HG03103 (cell line): Measurements from ENCODE around the gene FAM118B.

Experiments
- ATAC-seq: cut with Tn5 transposase; IDR thresholded peaks from one replicate; pipeline ENCODE4 v1.9.1; 2021; ENCODE audit warnings: low read depth; ENCODE audit not compliant: unreplicated experiment

The FAM118B gene

GRCh38 chr11:126265811-126266210 is 54.2 kb downstream of the FAM118B start:
- no peak for ATAC-seq

- no peak for ATAC-seq
Observed at GRCh38 chr11:126267650-126268049, 56.1 kb downstream of the FAM118B start.

GRCh38 chr11:126268361-126268707 is 56.8 kb downstream of the FAM118B start:
- ATAC-seq = no peak

- peak; percentile 99 for ATAC-seq
Observed at GRCh38 chr11:126268708-126269579, 57.4 kb downstream of the FAM118B start, which contains the start of the genes FOXRED1 and SRPRA. TSS of gene FOXRED1 (plus strand) at chr11:126269154. CDS start at chr11:126269207, 53 bp downstream. TSS of gene SRPRA (minus strand) at chr11:126268895. CDS start at chr11:126268804, 91 bp downstream.

- ATAC-seq = no peak
Observed at GRCh38 chr11:126277322-126277721, 65.7 kb downstream of the FAM118B start.

DNA sequence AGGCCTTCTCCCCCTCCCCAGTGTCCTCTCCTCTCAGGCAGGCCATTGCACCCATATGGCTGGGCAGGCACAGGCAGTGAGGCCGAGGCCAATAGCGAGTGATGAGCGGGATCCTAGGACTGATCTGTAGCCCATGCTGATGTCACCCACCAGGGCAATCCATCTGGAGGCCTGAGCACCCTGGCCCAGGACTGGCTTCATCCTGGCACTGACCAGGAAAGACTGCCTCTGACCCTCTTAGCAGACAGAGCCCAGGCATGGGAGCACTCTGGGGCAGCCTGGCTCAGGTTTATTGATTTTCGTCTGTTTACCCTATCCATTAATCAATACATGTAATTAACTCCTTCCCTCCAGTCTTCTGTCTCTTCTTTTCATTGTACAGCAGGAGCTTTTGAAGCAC is 66.2 kb downstream of the FAM118B start:
- ATAC-seq = no peak

DNA sequence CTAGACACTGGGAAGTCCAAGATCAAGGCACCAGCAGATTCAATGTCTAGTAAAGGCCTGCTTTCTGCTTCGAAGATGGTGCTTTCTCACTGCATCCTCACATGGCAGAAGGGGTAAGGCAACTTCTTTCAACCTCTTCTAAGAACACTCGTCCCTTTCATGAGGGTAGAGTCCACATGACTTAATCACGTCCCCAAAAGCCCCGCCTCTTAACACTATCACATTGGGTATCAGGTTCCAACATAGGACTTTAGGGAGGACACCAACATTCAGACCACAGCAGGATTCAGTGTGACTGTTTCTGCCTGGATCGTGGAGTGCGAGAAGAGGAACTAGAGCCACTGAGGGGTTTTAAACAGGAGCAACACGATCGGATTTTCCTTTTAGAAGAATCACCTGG is 67.6 kb downstream of the FAM118B start:
- ATAC-seq = no peak

DNA sequence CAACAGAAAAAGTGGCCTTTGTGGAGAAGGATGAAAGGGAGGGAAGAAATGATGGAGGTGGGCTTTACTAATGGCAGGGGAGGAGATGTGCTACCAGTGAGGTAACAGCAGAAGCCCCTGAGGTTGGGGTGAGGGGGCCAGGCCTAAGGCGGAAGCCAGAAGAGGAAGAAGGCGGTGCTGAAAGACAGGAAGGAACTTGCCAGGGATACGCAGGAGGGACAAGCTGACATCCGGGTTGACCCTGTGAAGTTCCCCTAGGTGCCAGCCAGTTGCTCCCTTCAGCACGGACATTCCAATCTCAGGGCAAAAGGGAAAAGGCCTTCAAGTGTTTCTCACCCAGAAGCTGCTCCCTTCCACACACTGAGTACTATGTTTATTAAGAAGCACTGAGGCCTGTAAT is 69.0 kb downstream of the FAM118B start:
- no peak for ATAC-seq

GRCh38 chr11:126281245-126281644 is 69.7 kb downstream of the FAM118B start:
- ATAC-seq = no peak

DNA sequence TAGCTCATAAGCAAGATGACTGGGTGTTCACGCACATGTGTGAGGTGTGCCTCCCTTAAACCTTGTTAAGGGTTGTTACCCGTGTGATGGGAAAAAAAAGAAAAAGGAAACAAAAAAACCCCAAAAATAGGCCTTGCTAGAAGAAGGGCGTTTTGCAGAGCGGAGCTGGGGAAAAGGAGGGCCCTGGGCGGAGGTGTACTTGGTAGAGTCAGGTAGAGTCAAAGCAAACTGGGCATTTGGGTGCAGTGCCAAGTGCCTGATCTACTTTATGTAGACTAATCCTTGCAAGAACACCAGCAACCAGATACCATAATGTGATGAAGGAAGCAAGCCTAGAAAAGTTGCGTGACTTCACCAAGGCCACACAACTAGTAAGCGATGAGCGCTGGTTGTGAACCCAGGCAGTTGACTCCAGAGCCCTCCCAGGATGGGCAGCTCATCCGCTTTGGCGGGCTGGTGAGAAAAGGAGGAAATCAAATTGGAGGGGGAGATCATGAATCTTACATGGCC is 70.1 kb downstream of the FAM118B start:
- ATAC-seq = no peak

GRCh38 chr11:126282361-126282735 is 70.8 kb downstream of the FAM118B start:
- ATAC-seq = no peak

DNA sequence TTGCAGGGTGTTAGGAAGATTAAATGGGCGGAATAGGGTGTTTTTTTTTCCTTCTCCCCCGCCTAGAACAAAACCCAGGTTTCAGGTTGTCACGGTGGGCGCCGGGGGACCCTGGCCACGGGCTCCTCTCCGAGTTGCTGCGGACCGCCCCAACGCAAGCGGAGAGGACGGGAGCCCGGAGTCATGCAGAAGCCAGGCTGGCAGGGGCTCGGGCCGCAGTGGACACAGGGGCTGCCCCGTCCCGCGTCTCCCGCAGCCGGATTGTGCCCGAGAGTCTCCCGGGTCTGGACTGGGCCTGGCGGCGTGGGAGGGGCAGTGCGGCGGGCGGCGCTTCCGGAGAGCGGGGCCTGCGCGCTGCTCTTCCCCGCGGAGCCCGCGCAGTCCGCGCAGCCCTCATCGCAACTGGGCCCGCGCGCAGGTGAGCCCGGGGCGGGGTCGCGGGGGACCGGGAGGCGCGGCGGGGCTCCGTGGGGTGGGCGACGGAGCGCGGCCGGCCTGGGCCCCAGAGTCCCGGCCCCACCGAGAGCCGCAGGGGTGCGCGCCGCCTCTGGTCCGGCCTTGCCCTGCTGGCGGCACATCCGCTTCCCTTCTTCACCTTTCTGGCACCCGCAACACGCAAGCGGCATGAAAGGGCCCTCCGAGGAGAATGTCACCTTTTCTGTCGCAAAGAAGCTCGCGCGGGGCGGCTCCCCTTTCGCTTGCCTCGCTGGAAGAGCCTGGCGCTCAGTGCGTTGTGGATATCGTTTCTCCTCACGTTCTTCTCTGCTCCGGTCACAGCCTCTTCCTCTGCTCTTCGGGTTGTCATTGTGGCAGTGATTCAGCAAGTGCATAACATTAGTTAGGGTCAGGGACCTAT is 71.4 kb downstream of the FAM118B start, which contains the start of gene TIRAP:
Gene TIRAP, plus strand, starts transcription at position 358 of the 856 bp plus-strand sequence. CDS start 7,802 bp downstream, outside the sequence.
- ATAC-seq = peak; percentile 54

DNA sequence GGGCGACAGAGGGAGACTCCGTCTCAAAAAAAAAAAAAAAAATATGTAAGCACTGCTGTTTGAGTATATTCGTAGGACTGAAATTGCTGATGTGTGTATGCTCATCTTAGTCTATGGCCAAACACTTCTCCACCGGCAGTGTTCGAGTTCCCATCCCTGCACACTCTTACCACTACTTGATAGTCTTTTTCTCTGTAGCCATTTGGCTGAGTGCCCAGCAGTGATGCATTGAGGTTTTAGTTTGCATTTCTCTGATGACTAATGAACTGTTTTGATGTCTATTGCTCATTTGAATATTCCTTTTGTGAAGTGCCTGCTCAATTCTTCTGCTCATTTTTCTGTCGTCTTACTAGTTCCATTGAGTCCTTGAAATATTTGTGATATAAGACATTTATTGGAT is 73.2 kb downstream of the FAM118B start:
- ATAC-seq = peak; percentile 40

DNA sequence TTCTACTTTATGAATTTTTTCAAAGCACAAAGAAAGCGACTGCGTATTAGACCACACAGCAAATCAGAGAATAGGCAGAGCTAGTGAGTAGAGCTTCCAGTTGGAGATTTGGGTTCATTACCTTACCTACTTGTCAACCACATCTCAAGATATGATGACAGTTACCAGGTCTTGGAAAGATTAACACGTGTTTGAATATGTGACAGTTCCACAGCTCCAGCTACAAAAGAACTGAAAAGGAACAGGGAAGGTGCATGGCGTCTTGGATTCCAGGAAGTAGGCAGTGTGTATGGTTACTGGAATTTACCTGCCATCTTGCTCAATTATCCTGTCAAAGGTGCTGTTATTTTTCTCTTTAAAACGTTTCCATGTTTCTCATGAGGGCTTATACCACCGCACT is 76.7 kb downstream of the FAM118B start:
- ATAC-seq = no peak

GRCh38 chr11:126290887-126291286 is 79.3 kb downstream of the FAM118B start:
- ATAC-seq = no peak

GRCh38 chr11:126293726-126294125 is 82.1 kb downstream of the FAM118B start:
- no peak for ATAC-seq

GRCh38 chr11:126297004-126297403 is 85.4 kb downstream of the FAM118B start:
- ATAC-seq = no peak

DNA sequence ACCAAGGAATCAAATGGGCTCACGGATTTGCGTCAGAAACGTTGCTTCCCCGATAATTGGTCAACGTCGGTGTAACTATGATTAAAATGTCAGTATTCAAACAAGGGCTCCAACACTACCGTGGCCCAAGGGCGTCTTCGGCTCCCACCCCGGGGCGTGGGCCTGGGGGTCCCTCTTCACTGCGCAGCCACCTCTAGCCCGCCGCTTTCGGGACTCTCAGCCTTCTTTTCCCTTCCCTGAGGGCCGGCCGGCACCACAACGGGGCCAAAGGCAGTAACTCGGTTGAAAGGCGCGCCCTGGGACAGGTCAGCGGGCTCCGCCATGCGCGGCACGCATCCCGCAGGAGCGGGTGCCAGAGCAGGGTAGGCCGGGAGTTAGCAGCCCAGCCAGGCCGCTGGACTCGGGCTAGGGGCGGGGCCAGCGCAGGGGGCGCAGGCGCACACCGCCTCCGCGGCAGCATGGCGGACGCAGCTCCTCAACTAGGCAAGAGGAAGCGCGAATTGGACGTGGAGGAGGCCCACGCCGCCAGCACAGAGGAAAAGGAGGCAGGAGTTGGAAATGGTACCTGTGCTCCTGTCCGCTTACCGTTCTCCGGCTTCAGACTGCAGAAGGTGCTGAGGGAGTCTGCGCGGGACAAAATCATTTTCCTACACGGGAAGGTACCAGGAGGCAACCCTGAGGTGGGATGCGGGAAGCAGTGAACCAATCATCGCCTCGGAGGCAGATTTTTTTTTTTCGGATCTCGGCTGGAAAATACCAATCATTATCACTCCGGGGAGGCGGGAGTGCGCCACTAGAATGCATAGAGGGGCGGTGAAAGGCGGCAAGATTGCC is 92.3 kb downstream of the FAM118B start, which contains the start of gene DCPS:
Gene DCPS, plus strand, starts transcription at position 438 of the 834 bp plus-strand sequence. Its CDS starts 21 bp downstream, at position 459.
- ATAC-seq = peak; percentile 76

DNA sequence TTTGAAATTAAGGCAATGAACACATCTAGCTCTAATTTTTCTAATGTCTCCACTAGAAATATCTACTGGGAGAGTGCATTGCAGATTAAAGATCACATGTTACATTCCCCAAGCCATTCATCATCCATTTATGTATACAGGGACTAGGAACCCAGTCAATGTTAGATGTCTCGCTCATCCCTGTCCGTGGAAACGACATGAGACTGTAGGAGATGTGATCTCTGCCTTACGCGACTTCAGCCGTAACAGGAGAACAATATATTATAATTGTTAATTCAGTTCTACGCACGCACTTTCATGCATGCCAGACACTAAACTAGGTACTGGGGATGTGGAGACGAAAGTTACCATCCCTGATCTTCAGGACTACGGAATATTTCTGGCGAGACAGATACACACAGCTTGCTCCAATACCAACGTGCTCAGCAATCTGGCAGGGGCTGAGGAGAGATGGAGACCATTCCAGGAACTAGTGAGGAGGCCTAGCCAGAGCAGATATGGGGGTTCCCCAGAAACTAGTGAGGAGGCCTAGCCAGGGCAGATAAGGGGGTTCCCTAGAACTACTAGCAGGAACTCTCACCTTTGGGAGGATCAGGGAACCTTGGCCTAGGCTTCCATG is 93.0 kb downstream of the FAM118B start:
- ATAC-seq = peak; percentile 19

DNA sequence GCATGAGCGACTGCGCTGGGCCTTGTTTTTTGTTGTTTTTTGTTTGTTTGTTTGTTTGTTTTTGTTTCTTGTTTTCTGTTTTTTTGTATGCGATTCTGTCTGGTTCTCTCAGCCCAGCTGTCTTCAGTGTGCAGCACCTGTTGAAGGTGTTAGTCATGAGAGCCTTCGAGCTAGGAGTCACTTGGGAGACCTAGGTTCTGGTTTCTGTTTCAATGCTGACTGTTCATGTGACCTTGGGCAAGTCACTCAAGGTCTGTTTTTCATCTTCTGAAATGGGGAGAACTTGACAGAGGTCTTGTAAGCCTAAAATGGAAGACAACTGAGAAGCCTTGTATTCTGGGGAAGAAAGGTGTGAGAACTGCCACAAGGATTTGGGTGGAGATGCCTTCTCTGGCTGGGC is 94.1 kb downstream of the FAM118B start:
- peak; percentile 48 for ATAC-seq
